HepG2 (cell line): ENCODE data around the gene DIO1. TPM values are rescaled to one million over a fixed set of nuclear protein-coding genes. Genes with fewer than 3 reads are reported as not detected.
A peak's percentile ranks its signal among the peaks of the same experiment; 100 is the strongest.

Source experiments
- ATF7-NPFF ChIP-seq: sonication (generic); formaldehyde crosslinking; IDR thresholded peaks from 2 replicates; pipeline ENCODE4 v1.8.1; 2023; ENCODE audit warnings: mild to moderate bottlenecking, low read depth, missing genetic modification reagents, moderate library complexity
- BCLAF1 ChIP-seq: fragments of 450-650 bp; IDR thresholded peaks from 2 replicates; pipeline ENCODE4 v1.6.1; 2017; ENCODE audit warnings: mild to moderate bottlenecking
- EHMT2 ChIP-seq: fragments of 200-600 bp; sonication (generic); IDR thresholded peaks from 2 replicates; pipeline ENCODE4 v1.7.0; 2017; ENCODE audit warnings: antibody characterized with exemption, low read depth, low read length, borderline replicate concordance
- HNRNPLL ChIP-seq: fragments of 200-400 bp; formaldehyde crosslinking; IDR thresholded peaks from 2 replicates; pipeline ENCODE4 v1.6.1; 2017; ENCODE audit warnings: mild to moderate bottlenecking, low read depth, low read length; ENCODE audit not compliant: poor library complexity, severe bottlenecking
- IKZF4 ChIP-seq: sonication (generic); formaldehyde crosslinking; IDR thresholded peaks from 2 replicates; pipeline ENCODE4 v1.5.1; 2020; ENCODE audit warnings: borderline replicate concordance, mild to moderate bottlenecking, low read depth, missing genetic modification reagents; ENCODE audit errors: not compliant biosample characterization
- NFATC3 ChIP-seq: sonication (generic); formaldehyde crosslinking; IDR thresholded peaks from 2 replicates; pipeline ENCODE4 v1.5.1; 2020; ENCODE audit warnings: mild to moderate bottlenecking, missing genetic modification reagents
- POLR2AphosphoS5 ChIP-seq: IDR thresholded peaks from 2 replicates; pipeline ENCODE4 v1.6.1; 2012; ENCODE audit warnings: low read depth, low read length
- POLR2G ChIP-seq: fragments of 200-400 bp; formaldehyde crosslinking; IDR thresholded peaks from 2 replicates; pipeline ENCODE4 v1.6.1; 2018; ENCODE audit warnings: mild to moderate bottlenecking, low read depth, low read length, moderate library complexity
- REST ChIP-seq, 2 experiments: IDR thresholded peaks; 2 replicates each; pipeline ENCODE4 v1.6.1; 2011 to 2012; ENCODE audit warnings: low read length in 2 of 2, borderline replicate concordance in 1 of 2, low read depth in 1 of 2, mild to moderate bottlenecking in 1 of 2, moderate library complexity in 1 of 2
- RFX3 ChIP-seq: IDR thresholded peaks from 2 replicates; pipeline ENCODE4 v1.6.1; 2016; ENCODE audit warnings: missing biosample characterization, missing genetic modification reagents
- ZNF407 ChIP-seq: sonication (generic); formaldehyde crosslinking; IDR thresholded peaks from one replicate; pipeline ENCODE4 v1.5.1; 2020; ENCODE audit warnings: mild to moderate bottlenecking, missing genetic modification reagents; ENCODE audit errors: not compliant biosample characterization
- ZNF598 ChIP-seq: sonication (generic); formaldehyde crosslinking; IDR thresholded peaks from 2 replicates; pipeline ENCODE4 v1.5.1; 2020; ENCODE audit warnings: mild to moderate bottlenecking, missing genetic modification reagents, borderline replicate concordance
- polyA plus RNA-seq, 8 experiments: library from polyadenylated mRNA; depleted of rRNA in 3 of 8; stranded (reverse) in 7 of 8; unstranded in 1 of 8; fragments of >200 nt; fragmentation: Illumina TruSeq in 4 of 8; extraction: Trizol in 4 of 8; gene quantifications; 2 replicates each; pipeline versions ENCODE4 v1.2.1 to v1.2.3, GENCODE V29; 2011 to 2016; ENCODE audit warnings: low read depth in 4 of 8, missing spikeins in 1 of 8, mixed read lengths in 1 of 8; ENCODE audit not compliant: insufficient read depth in 1 of 8
- total RNA-seq, 5 experiments: library from RNA; depleted of rRNA; stranded (reverse); fragments of >200 nt; fragmentation: Illumina TruSeq; extraction: Trizol; gene quantifications; 2 replicates each; pipeline ENCODE4 v1.2.3, GENCODE V29; 2016; ENCODE audit warnings: low read depth in 1 of 5

Gene DIO1
- total and polyA plus RNA-seq, 2 of the 13 experiments (the other 11 are each of a cell fraction or from before 2014, with no cell fraction given), result 13.5 to 45.6 TPM

GRCh38 chr1:53889304-53890298 lies 4.4 kb upstream of the DIO1 start, which contains the start of gene YIPF1 (continued):
- TF ChIP-seq REST (IDR thresholded peaks at IDR 0.05; ENCODE audit: borderline replicate concordance in 1 of 2, low read depth in 1 of 2, low read length in 2 of 2), result no peak
- TF ChIP-seq RFX3, result no peak
- TF ChIP-seq ATF7-NPFF (CRISPR knock-in tag), result 0 out of 2 replicates have a peak, but pooled peaks have one; percentile 40
- TF ChIP-seq BCLAF1, result no peak
- peak; percentile 44 for TF ChIP-seq IKZF4 (CRISPR knock-in tag)
- TF ChIP-seq NFATC3, result no peak
- TF ChIP-seq HNRNPLL, result peak; percentile 68
- no peak for TF ChIP-seq EHMT2
- TF ChIP-seq POLR2AphosphoS5, result peak; percentile 49
- peak; percentile 37 for TF ChIP-seq ZNF407 (CRISPR knock-in tag)
- TF ChIP-seq ZNF598 (CRISPR knock-in tag), result peak; percentile 39; the same call in 1 of the 2 replicates
- peak; percentile 72 for TF ChIP-seq POLR2G
